GM12875 (cell line): ENCODE data around the gene AKAP13.

ENCODE experiments used
- H3K4me3 ChIP-seq: one replicate; pipeline ENCODE4 v1.5.1; 2011; ENCODE audit warnings: low read depth, low read length, control low read depth
- TF ChIP-seq, protein P1 (sequence below): IDR thresholded peaks from 2 replicates; pipeline ENCODE4 v1.5.1; 2011; ENCODE audit warnings: low read depth, mild to moderate bottlenecking, control low read depth, inconsistent platforms, low read length, moderate library complexity, borderline replicate concordance; ENCODE audit not compliant: insufficient read depth

The AKAP13 gene

DNA sequence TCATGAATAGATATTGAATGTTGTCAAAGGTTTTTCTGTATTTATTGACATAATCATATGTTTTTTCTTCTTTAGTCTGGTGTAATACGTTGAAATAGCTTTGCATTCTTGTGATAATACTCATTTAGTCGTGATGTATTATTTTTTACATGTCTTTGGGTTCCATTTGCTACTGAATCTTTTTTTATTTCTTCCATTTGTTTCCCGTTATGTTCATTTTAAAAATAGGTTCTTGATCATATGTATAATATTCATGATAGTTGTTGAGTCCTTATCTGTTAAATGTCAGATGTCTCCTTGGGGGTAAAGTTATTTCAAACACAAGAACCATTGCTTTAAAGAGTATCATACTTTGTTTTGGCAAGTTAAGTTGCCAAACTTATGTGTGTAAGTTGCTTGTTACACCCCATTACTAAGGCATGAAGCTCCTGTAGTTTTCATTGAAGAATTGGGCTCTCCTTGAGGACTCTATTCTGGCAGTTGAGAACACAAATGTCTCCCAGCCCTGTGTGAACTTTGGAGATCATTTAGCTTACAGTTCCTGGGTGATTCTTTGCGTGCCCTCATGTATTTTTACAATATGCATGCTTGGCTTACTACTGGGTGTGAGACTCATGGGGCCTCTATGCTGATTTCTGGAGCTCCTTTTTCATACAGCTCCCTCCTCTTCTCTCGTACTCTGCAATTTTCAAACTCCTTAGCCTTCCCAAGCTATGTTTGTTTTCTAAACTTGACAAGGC, 8.3 kb downstream of the AKAP13 start:
- no peak overlapping the region for H3K4me3 ChIP-seq
- TF ChIP-seq, protein P1, sequence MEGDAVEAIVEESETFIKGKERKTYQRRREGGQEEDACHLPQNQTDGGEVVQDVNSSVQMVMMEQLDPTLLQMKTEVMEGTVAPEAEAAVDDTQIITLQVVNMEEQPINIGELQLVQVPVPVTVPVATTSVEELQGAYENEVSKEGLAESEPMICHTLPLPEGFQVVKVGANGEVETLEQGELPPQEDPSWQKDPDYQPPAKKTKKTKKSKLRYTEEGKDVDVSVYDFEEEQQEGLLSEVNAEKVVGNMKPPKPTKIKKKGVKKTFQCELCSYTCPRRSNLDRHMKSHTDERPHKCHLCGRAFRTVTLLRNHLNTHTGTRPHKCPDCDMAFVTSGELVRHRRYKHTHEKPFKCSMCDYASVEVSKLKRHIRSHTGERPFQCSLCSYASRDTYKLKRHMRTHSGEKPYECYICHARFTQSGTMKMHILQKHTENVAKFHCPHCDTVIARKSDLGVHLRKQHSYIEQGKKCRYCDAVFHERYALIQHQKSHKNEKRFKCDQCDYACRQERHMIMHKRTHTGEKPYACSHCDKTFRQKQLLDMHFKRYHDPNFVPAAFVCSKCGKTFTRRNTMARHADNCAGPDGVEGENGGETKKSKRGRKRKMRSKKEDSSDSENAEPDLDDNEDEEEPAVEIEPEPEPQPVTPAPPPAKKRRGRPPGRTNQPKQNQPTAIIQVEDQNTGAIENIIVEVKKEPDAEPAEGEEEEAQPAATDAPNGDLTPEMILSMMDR: no peak

DNA sequence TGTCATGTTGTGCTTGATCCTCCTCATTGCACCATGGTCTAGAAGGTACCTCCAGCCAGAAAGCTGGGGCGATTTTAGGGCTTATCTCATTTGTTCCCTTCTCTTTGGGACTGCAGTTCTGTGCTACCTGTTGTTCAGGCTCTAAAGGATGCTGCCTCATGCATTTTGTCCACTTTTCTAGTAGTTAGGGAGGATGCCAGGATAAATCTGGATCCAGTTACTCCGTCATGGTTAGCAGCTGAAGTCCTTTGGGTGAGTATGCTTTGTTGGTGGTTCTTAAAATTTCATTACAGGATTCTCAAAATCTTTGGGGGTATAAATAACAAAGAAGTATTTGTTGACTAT, 8.9 kb downstream of the AKAP13 start:
- TF ChIP-seq, protein P1: no peak
- no peak overlapping the region for H3K4me3 ChIP-seq

DNA sequence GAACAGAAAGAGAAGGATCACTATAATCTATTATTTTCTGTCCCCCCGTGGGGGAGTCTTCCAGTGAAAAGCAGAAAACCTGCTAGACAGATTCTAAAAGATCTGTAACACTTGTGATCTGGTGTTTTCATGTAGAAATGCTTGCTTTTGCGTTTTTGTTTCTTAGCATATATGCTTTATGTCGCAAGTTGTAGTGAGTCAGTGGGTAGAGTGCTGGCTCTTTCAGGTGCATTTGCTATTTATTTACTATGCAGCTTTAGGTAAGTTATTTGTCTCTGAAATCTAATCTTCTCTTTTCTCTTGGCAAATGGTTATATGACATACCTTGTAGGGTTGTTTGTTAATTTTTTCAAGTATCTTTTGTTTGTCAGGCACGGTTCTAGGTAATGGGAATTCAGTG, 9.4 kb downstream of the AKAP13 start:
- H3K4me3 ChIP-seq: no peak overlapping the region
- TF ChIP-seq, protein P1: no peak

DNA sequence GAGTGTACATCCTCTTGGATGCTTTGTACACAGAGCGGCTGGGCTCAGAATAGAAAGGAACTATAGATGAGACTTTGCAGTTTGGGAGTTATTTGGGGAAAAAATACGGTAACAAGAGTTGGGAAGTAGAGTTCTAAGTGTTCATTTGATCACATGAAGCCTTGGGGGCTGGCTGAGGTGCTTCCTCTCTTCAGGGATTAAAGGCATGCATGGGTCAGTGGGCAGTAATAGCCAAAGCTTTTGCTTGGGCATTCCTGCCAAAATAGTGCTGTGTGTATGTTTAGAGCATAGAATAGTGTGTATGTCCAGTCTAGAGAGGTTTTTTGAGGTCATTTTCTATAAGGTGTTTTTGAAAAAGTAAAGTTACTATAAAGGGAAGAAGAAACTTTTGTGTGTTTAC, 12.8 kb downstream of the AKAP13 start:
- H3K4me3 ChIP-seq: no peak overlapping the region
- TF ChIP-seq, protein P1: no peak

DNA sequence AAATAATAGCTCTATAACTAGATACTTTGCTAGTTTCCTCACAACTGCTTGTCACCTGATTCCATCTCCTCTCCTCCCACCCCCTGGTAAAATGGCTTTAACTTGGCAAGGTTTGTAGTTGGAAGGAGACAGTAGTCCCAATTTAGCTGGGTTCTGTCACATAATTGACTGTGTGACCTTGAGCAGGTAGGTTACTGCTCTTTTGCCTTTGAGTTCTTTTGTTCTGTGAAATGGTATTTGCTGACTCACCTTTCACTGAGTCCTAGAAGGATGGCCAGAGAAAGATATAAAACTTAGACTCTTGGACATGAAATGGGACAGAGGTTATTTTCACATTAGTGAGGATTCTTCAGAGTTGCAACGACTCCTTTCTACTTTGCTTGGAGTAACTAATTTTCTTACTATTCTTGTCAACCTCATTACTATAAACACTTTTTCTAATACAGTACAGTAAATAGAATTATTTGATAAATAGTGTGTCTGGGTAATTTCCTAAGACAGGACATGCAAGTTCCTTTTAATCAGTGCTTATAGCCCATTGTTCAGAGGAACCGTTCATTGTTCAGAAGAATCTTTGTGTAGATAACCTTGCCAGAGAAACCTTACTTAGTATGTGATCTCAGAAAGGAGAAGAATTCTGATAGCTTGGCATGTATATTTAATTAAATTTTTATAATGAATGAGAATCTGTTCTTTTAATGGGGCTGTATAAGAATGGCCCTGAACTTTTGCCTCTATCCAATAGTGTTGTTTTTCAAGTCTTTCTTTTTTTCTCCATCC, 14.3 kb downstream of the AKAP13 start:
- H3K4me3 ChIP-seq: no peak overlapping the region
- TF ChIP-seq, protein P1: no peak

- TF ChIP-seq, protein P1: no peak
- no peak overlapping the region for H3K4me3 ChIP-seq
Measured at GRCh38 chr15:85396554-85396953, 16.2 kb downstream of the AKAP13 start.

GRCh38 chr15:85397151-85397550, 16.7 kb downstream of the AKAP13 start:
- TF ChIP-seq, protein P1: no peak
- H3K4me3 ChIP-seq: no peak overlapping the region
